ENCODE measurements around the gene CTNND2.

DNA sequence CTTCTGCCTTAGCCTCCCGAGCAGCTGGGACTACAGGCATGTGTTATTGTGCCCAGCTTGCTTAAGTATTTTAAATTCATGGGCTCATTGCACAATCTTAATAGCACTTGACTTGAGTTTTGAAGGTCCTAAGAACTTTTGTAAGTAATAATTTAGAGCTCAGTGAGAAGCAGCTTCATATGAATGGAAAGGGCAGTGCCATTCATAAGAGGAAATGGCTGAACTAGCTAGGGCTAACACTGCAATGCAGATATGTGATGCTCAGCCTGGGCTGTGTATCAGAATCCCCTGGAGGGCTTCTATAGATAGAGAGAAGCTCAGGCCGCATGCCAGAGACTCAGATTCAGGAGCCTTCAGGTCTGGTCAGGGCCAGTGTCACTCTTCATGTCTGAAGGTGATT lies 847.7 kb downstream of the CTNND2 start:
- no peak for TF ChIP-seq EZH2 (IDR thresholded peaks at IDR 0.05)
- TF ChIP-seq, protein P1, sequence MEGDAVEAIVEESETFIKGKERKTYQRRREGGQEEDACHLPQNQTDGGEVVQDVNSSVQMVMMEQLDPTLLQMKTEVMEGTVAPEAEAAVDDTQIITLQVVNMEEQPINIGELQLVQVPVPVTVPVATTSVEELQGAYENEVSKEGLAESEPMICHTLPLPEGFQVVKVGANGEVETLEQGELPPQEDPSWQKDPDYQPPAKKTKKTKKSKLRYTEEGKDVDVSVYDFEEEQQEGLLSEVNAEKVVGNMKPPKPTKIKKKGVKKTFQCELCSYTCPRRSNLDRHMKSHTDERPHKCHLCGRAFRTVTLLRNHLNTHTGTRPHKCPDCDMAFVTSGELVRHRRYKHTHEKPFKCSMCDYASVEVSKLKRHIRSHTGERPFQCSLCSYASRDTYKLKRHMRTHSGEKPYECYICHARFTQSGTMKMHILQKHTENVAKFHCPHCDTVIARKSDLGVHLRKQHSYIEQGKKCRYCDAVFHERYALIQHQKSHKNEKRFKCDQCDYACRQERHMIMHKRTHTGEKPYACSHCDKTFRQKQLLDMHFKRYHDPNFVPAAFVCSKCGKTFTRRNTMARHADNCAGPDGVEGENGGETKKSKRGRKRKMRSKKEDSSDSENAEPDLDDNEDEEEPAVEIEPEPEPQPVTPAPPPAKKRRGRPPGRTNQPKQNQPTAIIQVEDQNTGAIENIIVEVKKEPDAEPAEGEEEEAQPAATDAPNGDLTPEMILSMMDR (IDR thresholded peaks at IDR 0.05), result no peak
